Activated effector memory CD4-positive, alpha-beta T cell treated with anti-CD3 and anti-CD28 coated beads, Interleukin-2, amount 50 U/mL, for 16 hours (primary cell): ENCODE results near the gene TTC39B.

Experiments
- DNase-seq: peaks from one replicate; pipeline ENCODE4 v3.0.0-alpha.2; 2020

Gene TTC39B

GRCh38 chr9:15299374-15299939 lies 7.6 kb downstream of the TTC39B start:
- peak; percentile 84 for DNase-seq

- DNase-seq, result no peak
Measured at GRCh38 chr9:15298362-15298761, 8.7 kb downstream of the TTC39B start.

GRCh38 chr9:15295761-15296405 lies 11.1 kb downstream of the TTC39B start:
- DNase-seq, result no peak

- no peak for DNase-seq
Measured at GRCh38 chr9:15294604-15295003, 12.4 kb downstream of the TTC39B start.

GRCh38 chr9:15293804-15294316 lies 13.2 kb downstream of the TTC39B start:
- DNase-seq, result no peak

GRCh38 chr9:15293084-15293483 lies 13.9 kb downstream of the TTC39B start:
- no peak for DNase-seq

GRCh38 chr9:15289603-15290002 lies 17.4 kb downstream of the TTC39B start:
- no peak for DNase-seq

- no peak for DNase-seq
Measured at GRCh38 chr9:15287309-15287708, 19.7 kb downstream of the TTC39B start.

- no peak for DNase-seq
Measured at GRCh38 chr9:15286161-15286821, 20.7 kb downstream of the TTC39B start.

- no peak for DNase-seq
Measured at GRCh38 chr9:15282567-15283285, 24.3 kb downstream of the TTC39B start.

GRCh38 chr9:15280647-15281046 lies 26.4 kb downstream of the TTC39B start:
- DNase-seq, result no peak

- no peak for DNase-seq
Measured at GRCh38 chr9:15278839-15279238, 28.2 kb downstream of the TTC39B start.

GRCh38 chr9:15278091-15278687 lies 28.8 kb downstream of the TTC39B start:
- DNase-seq, result no peak

GRCh38 chr9:15277400-15278090 lies 29.5 kb downstream of the TTC39B start:
- DNase-seq, result no peak

- no peak for DNase-seq
Measured at GRCh38 chr9:15276328-15276938, 30.6 kb downstream of the TTC39B start.

GRCh38 chr9:15274425-15274824 lies 32.6 kb downstream of the TTC39B start:
- DNase-seq, result no peak

GRCh38 chr9:15272377-15272928 lies 34.6 kb downstream of the TTC39B start:
- DNase-seq, result no peak

GRCh38 chr9:15271403-15271802 lies 35.6 kb downstream of the TTC39B start:
- no peak for DNase-seq

GRCh38 chr9:15268782-15269181 lies 38.2 kb downstream of the TTC39B start:
- no peak for DNase-seq

- DNase-seq, result no peak
Measured at GRCh38 chr9:15268317-15268716, 38.7 kb downstream of the TTC39B start.

GRCh38 chr9:15264918-15265317 lies 42.1 kb downstream of the TTC39B start:
- DNase-seq, result no peak

GRCh38 chr9:15262581-15262980 lies 44.4 kb downstream of the TTC39B start:
- no peak for DNase-seq
